Thyroid gland (tissue), 4 donors: ENCODE measurements around the gene DNAJB2.

Source experiments
- POLR2A ChIP-seq, 2 donors: fragments of 450-650 bp; IDR thresholded peaks; one replicate each; pipeline ENCODE4 v1.6.1; 2017; ENCODE audit warnings: antibody characterized with exemption in 2 of 2, mild to moderate bottlenecking in 2 of 2, moderate library complexity in 1 of 2
- TF ChIP-seq, protein P1 (sequence below), 6 experiments: fragments of 200-600 bp in 3 of 6; fragments of 450-650 bp in 3 of 6; sonication (generic) in 3 of 6; IDR thresholded peaks; one replicate each; pipeline ENCODE4 v1.5.1; 2016 to 2019; ENCODE audit warnings: antibody characterized with exemption in 6 of 6, mild to moderate bottlenecking in 2 of 6, inconsistent platforms in 1 of 6, moderate library complexity in 1 of 6

- TF ChIP-seq, protein P1, sequence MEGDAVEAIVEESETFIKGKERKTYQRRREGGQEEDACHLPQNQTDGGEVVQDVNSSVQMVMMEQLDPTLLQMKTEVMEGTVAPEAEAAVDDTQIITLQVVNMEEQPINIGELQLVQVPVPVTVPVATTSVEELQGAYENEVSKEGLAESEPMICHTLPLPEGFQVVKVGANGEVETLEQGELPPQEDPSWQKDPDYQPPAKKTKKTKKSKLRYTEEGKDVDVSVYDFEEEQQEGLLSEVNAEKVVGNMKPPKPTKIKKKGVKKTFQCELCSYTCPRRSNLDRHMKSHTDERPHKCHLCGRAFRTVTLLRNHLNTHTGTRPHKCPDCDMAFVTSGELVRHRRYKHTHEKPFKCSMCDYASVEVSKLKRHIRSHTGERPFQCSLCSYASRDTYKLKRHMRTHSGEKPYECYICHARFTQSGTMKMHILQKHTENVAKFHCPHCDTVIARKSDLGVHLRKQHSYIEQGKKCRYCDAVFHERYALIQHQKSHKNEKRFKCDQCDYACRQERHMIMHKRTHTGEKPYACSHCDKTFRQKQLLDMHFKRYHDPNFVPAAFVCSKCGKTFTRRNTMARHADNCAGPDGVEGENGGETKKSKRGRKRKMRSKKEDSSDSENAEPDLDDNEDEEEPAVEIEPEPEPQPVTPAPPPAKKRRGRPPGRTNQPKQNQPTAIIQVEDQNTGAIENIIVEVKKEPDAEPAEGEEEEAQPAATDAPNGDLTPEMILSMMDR (IDR thresholded peaks at IDR 0.05): no peak
- no peak for TF ChIP-seq POLR2A (IDR thresholded peaks at IDR 0.05)
Observed at GRCh38 chr2:219314804-219315468, 35.8 kb downstream of the DNAJB2 start.
